HFFc6 (cell line): ENCODE results near the gene SLC12A2. TPM values are rescaled to one million over a fixed set of nuclear protein-coding genes. Genes with fewer than 3 reads are reported as not detected.
A peak's percentile ranks its signal among the peaks of the same experiment; 100 is the strongest.

Source experiments
- DNase-seq: peaks from one replicate; pipeline ENCODE4 v3.0.0-alpha.2; 2018
- H3K27ac Mint-ChIP-seq: 2 replicates; pipeline ENCODE4 v1.8.0; 2020; ENCODE audit warnings: mild to moderate bottlenecking, mixed read lengths
- H3K27me3 Mint-ChIP-seq: 2 replicates; pipeline ENCODE4 v1.8.0; 2021; ENCODE audit warnings: mild to moderate bottlenecking, moderate library complexity, mixed read lengths; ENCODE audit not compliant: insufficient read depth
- H3K36me3 Mint-ChIP-seq: 2 replicates; pipeline ENCODE4 v1.8.0; 2021; ENCODE audit warnings: low read depth, mixed read lengths
- H3K4me1 Mint-ChIP-seq: 2 replicates; pipeline ENCODE4 v1.8.0; 2020; ENCODE audit warnings: low read depth, mixed read lengths
- H3K4me3 Mint-ChIP-seq: 2 replicates; pipeline ENCODE4 v1.8.0; 2020; ENCODE audit warnings: mild to moderate bottlenecking, moderate library complexity, mixed read lengths
- H3K9me3 Mint-ChIP-seq: 2 replicates; pipeline ENCODE4 v1.8.0; 2020; ENCODE audit warnings: mild to moderate bottlenecking, mixed read lengths
- CTCF ChIP-seq: fragments of 200-600 bp; sonication (generic); IDR thresholded peaks from 2 replicates; pipeline ENCODE4 v1.5.0; 2021; ENCODE audit warnings: antibody characterized with exemption, mild to moderate bottlenecking
- total RNA-seq, 6 experiments: library from RNA; stranded (reverse); fragmentation: NEBNext Ultra II Directional; extraction: Animal tissue kit (Norgen Biotek cat#: 25700); gene quantifications; 2 replicates in 1 of 6; 3 replicates in 5 of 6; pipeline ENCODE4 v1.2.3, GENCODE V29; 2021

SLC12A2 gene
- total RNA-seq, 6 experiments from 2014 or later: 14.8 to 17.9 (median 16.1) TPM

GRCh38 chr5:128213833-128214232, 130.3 kb downstream of the SLC12A2 start:
- no peak overlapping the region for H3K27ac Mint-ChIP-seq

GRCh38 chr5:128216285-128216684, 132.7 kb downstream of the SLC12A2 start:
- no peak for TF ChIP-seq CTCF
- no peak overlapping the region for H3K4me3 Mint-ChIP-seq
- peaks cover 17% of the 10 kb centered on the region for H3K4me1 Mint-ChIP-seq
- no peaks in the 10 kb centered on the region for H3K9me3 Mint-ChIP-seq
- no peaks in the 10 kb centered on the region for H3K36me3 Mint-ChIP-seq
- no peak overlapping the region for H3K27ac Mint-ChIP-seq
- H3K27me3 Mint-ChIP-seq: peaks cover 11% of the 10 kb centered on the region
- DNase-seq: no peak

More at GRCh38 chr5:128213833-128214232, 130.3 kb downstream of the SLC12A2 start:
- no peak overlapping the region for H3K4me3 Mint-ChIP-seq
- DNase-seq: no peak
- no peaks in the 10 kb centered on the region for H3K9me3 Mint-ChIP-seq
- H3K27me3 Mint-ChIP-seq: peaks cover 8% of the 10 kb centered on the region
- H3K4me1 Mint-ChIP-seq: peaks cover 17% of the 10 kb centered on the region
- no peak for TF ChIP-seq CTCF
- no peaks in the 10 kb centered on the region for H3K36me3 Mint-ChIP-seq

- Mint-ChIP-seq H3K36me3 (no peaks in the 10 kb centered on the region), H3K27ac (no peak overlapping the region), H3K27me3 (peaks cover 13% of the 10 kb centered on the region), H3K4me3 (no peak overlapping the region), H3K4me1 (peaks cover 17% of the 10 kb centered on the region), H3K9me3 (no peaks in the 10 kb centered on the region)
- DNase-seq: peak; percentile 81
- TF ChIP-seq CTCF: no peak
Observed at GRCh38 chr5:128216860-128217531, 133.4 kb downstream of the SLC12A2 start.

GRCh38 chr5:128220841-128221240, 137.3 kb downstream of the SLC12A2 start:
- Mint-ChIP-seq H3K9me3 (no peaks in the 10 kb centered on the region), H3K4me1 (peaks cover 12% of the 10 kb centered on the region), H3K27me3 (peaks cover 10% of the 10 kb centered on the region; the same call in 1 of the 2 replicates), H3K27ac (no peak overlapping the region), H3K4me3 (no peak overlapping the region), H3K36me3 (no peaks in the 10 kb centered on the region)
- DNase-seq: no peak
- TF ChIP-seq CTCF: no peak

- Mint-ChIP-seq H3K27me3 (peaks cover 5% of the 10 kb centered on the region; the same call in 1 of the 2 replicates), H3K36me3 (no peaks in the 10 kb centered on the region), H3K4me3 (no peak overlapping the region), H3K9me3 (no peaks in the 10 kb centered on the region), H3K4me1 (peaks cover 15% of the 10 kb centered on the region), H3K27ac (no peak overlapping the region)
- TF ChIP-seq CTCF: no peak
- DNase-seq: no peak
Observed at GRCh38 chr5:128224336-128224735, 140.8 kb downstream of the SLC12A2 start.
